Renal cortex interstitium (tissue), 11 donors: ENCODE data around the gene SLC38A3. TPM values are rescaled to one million over a fixed set of nuclear protein-coding genes. Genes with fewer than 3 reads are reported as not detected.

Source experiments
- DNase-seq, 11 donors: peaks; one replicate each; pipeline ENCODE4 v3.0.0-alpha.2; 2013; ENCODE audit warnings: low read depth in 9 of 11, low spot score in 4 of 11; ENCODE audit errors: extremely low read depth in 1 of 11
- polyA plus RNA-seq, 3 donors: library from polyadenylated mRNA; unstranded; fragments of 120-200 nt; gene quantifications; one replicate each; pipeline ENCODE4 v1.2.1, GENCODE V29; 2013; ENCODE audit not compliant: insufficient read length in 3 of 3

The SLC38A3 gene
- polyA plus RNA-seq, 3 donors: 7.2 to 7.3 (median 7.2) TPM

DNA sequence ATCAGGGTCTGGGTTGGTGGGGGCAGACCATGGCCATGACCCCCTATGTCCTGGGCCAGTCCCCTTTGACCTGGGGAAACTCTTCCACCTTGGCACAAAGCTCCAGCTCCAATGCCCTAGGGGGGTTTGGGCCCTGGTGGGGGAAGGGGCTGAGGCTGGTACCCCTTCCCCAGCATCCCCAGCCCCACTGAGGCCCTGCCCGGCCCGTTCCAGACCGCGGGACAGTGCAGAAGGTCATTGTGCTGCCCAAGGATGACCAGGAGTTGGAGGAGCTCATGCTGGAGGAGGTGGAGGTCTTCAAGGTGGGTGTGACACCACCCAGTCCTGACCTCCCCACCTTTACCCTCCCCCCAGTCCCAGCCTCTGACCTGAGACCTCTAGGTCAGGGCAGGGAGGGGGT, 19.8 kb upstream of the SLC38A3 start:
- no peak for DNase-seq

DNA sequence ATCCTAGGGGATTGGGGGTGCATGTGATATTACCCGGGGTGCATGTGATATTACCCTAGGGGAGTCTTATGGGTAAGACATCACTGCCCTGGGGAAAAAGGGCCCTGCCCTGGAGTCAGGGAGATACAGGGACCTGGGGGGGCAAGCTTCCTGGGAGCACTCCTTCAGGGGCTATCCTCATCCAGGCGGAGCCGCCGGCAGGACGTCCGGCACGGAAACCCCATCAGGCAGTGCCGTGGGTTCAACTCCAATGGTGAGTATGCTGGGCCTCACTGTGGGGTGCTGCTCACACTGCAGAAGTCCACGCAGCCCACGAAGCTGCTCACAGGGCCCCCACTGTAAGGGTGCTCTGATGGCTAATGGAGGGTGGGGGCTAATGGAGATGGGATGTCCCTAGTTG, 19.0 kb upstream of the SLC38A3 start:
- DNase-seq: no peak

DNA sequence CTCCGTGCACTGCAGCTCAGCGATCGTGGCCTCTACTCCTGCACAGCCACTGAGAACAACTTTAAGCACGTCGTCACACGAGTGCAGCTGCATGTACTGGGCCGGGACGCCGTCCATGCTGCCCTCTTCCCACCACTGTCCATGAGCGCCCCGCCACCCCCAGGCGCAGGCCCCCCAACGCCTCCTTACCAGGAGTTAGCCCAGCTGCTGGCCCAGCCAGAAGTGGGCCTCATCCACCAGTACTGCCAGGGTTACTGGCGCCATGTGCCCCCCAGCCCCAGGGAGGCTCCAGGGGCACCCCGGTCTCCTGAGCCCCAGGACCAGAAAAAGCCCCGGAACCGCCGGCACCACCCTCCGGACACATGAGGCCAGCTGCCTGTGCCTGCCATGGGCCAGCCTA, 17.3 kb upstream of the SLC38A3 start:
- no peak for DNase-seq

DNA sequence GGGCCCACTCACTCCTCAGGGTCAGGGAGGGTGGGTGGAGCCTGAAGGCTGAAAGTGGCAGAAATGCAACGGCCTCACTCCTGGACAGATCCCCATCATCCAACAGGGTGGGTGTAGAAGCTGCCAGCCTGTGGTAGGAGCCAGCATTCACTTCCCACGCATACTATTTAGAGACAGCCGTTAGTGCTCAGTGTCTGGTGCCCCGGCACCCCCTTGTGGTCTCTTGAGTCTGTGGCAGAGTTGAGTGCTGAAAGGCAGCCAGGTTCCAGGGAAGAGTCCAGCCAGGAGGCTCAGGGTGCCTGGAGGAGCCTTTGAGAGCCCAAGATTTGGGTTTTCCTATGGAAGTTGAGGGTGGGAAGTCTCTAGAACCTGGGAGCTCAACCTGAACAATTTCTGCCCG, 15.8 kb upstream of the SLC38A3 start:
- DNase-seq: peak in 4 of 11 donors; percentile 59 to 82 (median 72)

DNA sequence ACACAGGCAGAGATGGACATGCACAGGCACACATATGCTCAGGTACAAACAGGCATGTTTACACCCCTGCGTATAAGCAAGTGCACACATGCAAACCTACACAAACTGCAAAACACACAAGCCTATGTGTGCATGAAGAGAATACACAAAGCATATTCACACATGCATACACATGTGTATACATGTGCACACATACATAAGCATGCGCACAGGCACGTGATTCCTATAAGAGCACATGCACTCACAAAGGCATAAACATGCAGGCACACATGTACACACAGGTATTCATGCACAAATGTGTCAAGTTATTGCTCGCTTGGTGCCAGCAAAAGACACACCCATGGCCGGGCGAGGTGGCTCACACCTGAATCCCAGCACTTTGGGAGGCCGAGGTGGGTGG, 15.1 kb upstream of the SLC38A3 start:
- no peak for DNase-seq

DNA sequence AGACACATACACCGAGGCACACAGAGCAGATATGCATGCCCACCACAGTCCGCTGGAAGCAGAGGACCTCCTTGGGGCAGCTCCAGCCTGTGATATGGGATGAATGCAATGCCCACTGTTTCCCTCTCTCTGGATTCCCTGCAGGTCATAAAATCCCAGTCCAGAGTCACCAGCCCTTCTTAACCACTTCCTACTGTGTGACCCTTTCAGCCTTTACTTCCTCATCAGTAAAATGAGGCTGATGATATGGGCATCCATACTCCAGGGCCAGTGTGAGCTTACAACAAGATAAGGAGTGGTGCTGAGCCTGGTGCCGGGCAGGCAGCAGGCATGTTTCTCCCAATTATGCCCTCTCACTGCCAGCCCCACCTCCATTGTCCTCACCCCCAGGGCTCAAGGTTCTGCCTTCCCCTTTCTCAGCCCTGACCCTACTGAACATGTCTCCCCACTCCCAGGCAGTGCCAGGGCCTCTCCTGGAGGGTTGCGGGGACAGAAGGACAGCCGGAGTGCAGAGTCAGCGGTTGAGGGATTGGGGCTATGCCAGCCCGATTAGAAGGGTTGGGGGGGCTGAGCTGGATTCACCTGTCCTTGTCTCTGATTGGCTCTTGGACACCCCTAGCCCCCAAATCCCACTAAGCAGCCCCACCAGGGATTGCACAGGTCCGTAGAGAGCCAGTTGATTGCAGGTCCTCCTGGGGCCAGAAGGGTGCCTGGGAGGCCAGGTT, 14.0 kb upstream of the SLC38A3 start, which contains the start of gene GNAT1:
TSS of gene GNAT1 (plus strand) at position 675 of the 725 bp plus-strand sequence. CDS start 116 bp downstream, outside the sequence.
- no peak for DNase-seq

DNA sequence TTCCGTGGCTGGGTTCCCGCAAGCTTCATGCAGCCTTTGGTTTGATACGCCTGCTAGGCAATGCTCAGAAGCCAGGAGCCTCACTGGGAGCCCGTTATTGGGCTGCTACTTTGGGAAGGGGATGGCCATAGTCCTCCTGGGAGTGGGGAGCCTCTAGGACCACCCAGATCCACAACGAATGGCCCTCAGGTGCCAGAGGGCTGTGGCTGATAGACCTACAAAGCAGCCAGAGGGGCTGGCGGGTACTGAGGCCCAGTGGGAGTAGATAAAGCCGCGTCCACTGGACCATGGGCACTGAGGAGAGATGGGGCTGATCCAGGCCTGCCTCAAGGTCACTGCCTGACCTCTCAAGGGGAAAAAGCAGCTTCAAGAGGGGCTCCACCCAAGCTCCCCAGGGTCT, 12.9 kb upstream of the SLC38A3 start:
- DNase-seq: no peak

DNA sequence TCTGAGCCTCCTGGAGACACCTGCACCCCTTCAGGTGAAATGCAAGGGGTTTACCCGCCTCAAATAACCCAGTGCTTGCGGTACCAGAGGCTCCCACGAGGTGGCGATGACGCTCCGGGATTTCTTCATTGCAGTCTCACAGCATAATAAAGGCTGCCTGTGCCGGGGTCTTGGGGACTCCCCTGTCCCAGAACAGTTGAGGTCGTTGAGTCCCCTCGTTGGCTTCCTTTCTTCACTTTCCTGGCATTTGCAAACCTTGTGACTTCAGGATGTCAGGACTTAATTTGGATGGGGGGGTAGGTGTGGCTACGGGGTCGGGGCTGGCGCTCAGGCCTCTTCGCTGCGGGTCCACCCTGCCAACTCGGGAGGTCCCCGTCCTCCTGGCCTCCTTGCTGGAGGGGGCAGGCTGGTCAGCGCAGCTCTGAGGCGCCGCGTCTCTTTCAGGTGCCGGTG, 12.4 kb upstream of the SLC38A3 start:
- DNase-seq: peak in 7 of 11 donors; percentile 47 to 74 (median 70)

DNA sequence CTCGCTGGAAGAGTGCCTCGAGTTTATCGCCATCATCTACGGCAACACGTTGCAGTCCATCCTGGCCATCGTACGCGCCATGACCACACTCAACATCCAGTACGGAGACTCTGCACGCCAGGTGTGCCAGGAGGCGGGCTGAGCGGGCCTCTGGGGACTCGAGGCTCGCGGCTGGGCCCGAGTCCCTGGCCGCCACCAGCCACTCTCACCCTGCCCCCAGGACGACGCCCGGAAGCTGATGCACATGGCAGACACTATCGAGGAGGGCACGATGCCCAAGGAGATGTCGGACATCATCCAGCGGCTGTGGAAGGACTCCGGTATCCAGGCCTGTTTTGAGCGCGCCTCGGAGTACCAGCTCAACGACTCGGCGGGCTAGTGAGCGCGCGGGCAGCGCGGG, 11.8 kb upstream of the SLC38A3 start:
- no peak for DNase-seq

DNA sequence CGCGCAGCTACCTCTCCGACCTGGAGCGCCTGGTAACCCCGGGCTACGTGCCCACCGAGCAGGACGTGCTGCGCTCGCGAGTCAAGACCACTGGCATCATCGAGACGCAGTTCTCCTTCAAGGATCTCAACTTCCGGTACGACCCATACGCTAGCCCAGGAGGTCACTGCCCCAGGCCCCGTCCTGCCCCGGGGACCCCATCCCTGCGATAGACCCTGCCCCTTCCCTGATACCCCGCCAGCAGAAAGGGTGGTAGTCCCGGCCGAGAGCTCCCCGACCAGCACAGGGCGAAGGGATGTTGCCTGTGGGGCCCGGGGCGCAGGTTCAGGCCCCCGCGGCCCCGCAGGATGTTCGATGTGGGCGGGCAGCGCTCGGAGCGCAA, 11.3 kb upstream of the SLC38A3 start:
- no peak for DNase-seq

DNA sequence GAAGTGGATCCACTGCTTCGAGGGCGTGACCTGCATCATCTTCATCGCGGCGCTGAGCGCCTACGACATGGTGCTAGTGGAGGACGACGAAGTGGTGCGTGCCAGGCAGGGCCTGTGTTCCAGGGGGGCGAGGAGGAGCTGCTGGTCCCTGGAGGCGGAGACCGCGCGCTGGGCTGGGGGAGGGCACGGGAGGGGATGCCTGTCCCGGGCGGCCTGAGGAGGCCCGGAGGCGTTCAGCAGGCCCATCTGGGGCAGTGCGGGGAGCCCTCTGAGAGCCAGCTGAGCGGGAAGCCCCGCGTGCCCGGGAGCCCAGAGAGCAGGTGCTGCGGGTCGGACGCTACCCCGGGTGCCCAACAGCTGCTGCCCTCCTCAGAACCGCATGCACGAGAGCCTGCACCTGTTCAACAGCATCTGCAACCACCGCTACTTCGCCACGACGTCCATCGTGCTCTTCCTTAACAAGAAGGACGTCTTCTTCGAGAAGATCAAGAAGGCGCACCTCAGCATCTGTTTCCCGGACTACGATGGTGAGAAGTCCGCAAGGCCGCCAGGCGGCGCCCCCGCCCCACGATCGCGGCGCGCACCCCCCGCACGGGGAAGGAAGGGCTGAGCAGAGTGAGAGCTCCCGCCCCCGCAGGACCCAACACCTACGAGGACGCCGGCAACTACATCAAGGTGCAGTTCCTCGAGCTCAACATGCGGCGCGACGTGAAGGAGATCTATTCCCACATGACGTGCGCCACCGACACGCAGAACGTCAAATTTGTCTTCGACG, 10.8 kb upstream of the SLC38A3 start:
- DNase-seq: peak in 4 of 11 donors; percentile 39 to 59 (median 45)

DNA sequence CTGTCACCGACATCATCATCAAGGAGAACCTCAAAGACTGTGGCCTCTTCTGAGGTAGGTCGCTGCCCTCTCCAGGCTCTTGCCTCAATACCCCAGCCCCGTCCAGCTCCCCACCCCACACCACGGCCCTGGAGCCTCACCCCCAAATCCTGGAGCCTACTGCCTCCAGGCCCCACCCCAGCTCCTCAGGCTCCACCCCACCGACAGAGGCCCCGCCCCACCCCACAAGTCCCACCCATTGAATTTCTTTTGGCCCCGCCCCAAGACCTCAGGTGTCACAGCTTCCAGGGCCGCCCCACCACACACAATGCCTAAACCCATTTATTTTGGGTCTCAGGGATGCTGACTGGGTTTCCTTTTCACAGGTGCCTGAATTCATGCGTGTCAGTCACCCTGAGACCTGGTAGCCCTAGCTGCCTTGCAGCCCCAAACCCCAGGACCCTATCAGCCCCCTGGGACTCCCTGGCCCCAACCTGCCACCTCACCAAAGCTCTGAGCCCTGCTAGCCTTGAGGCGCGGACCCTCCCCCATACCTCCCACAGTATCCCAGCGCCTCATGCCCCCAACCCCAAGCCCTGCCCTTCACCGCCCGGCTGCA, 10.1 kb upstream of the SLC38A3 start:
- no peak for DNase-seq

DNA sequence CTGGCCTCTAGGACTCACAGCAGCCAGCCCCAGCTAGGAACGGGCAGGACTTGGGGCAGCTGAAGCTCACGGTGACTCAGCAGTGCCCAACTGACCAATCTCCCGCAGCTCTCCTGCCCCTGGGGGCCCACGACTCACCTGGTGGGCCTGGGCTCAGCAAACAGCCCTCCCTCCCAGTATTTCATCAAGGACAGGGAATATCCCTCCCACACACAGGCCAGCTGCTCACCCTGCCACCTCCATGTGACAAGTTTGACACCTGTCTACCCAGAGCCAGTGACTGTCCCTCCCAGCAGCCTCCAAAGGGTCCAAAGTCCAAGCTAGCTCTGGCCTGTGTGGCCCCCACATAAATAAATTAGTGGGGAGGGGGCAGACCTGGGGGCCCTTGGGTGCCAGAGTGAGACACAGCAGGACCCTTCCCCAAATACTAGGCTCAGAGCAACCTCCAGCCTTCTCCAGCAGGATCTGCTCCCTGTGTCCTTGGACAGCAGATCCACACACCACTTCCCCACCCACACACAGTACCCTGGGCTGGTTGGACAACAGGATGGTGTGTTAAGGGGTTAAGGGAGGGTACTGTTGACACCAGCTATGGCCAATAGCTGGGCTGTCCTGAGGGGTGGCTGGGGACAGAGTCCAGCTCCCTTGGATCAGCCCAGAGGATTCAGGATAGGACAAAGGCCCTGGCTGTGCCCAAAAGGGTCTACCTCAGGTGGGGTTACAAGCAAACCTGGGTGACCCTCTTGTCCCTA, 9.4 kb upstream of the SLC38A3 start:
- DNase-seq: no peak

DNA sequence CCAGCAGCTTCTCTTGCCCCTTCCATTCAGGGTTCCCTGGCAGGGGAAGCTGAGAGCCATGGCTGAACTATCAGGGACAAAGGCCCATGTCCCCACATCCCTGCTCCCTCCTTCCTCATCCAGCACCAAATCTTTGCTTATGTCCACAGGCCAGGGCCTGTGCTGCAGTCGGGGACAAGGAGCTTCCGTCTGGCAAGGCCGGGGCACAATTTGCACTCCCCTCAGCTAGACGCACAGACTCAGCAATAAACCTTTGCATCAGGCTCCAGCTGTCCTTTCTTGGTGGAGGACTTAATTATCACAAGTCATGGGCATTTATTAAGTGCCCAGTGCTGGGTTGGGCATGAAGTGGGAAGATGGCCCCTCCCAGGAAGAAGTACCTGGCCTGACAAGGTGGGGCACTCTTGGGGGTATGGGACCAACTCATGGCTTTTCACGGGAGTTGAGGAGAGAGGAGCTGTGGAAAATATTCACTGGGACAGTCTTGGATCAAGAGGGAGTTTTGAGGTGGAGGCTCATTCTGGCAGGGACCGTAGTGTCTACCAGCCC, 8.7 kb upstream of the SLC38A3 start:
- no peak for DNase-seq

DNA sequence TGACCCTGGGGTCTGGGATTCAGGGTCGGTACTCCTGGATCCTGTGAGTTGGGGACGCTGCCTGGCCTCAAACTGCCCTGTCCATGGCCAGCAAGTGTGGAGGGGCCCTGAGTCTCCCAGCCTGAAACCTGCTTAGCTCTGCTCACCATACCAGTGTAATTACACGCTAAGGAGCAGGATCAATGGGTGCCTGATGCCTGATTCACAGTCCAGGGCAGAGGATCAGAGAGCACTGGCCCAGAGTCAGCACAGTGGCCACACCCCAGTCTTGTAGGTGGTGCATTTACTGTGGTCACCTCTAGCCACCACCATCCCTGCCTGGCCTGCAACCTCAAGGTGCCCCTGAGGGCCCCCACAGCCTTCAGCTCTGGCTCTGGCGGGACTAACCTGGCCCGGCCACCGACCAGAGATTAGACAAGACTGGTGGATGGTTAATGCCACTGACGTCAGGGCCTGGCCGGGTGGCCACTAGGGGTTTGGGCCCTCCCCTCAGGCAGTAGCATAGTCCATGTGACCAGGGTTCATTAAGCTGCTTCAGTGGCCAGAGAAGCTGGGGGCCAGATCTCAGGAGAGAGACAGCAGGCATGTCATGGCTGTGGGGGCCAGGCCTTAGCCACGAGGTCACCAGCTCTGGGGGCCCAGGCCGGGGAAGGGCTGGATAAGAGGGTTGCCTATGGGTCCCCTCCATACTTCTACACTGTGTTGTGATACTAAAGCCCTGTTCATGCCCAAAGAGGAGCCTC, 3.3 kb upstream of the SLC38A3 start:
- DNase-seq: no peak

DNA sequence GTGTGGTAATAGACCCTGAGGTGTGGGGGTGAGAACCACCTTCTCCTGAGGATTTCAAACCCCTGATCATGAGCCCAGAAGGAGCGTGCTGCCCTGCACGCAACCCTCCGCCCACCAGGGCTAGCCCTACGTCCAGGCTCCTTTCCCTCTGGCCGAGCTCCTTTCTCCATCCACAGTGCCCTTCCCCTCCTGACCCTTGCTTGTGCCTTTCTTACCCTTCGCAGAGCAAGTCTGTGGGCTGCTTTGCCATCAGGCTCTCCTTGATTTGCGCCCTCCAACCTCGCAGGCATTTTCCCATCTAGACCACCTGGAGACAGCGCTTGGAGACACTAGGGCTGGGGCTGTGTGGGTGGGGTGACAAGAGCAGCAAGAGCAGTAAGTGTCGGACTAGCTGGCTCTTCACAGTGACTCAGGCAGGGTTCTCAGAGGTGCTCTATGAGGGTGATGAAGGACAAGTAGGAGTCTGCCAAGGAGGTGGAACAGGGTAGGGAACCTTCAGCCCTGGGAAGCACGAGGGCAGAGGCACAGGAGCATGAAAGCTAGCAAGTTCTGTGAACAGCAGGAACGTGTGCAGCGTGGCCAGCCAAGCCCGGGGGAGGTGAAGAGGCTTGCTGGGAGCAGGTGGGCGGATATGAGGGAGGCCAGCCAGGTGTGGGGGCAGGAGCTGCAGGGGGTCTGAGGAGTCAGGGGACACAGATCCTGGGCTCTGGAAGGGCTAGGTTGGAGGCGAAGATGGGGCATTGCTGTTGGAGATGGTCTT, 2.5 kb upstream of the SLC38A3 start:
- no peak for DNase-seq

DNA sequence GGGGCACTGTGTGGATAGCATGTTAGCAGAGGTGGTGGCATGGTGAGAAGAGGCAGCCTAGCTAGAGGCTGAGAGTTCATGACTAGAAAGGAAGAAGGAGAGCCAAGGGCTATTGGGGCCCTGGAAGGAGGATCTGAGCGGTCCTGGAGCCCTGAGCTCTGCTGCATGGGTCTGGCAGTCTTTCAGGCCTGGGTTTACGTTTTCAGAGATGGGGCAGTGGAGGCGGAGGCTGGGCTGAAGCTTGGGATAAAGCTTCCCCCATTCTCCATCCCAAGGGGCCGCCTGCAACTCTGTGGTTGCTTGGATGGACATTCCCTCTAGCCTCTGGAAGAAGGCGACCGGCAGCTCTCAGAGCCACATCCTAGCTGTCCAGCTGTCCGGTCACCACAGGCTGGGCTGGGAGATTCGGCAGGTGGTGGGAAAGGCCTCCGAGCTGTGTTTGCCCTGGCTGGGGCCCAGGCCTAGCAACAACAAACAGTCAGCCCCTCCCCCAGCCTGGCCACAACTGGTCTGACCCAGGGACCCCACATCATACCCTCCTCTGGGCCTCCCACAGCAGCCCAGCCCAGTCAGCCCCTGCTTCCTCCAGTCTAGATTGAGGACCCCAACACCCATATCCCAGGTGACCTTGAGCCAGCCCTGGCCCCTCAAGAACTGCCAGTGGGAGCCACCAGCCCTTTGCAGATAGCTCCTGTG, 1.8 kb upstream of the SLC38A3 start:
- no peak for DNase-seq
